Thyroid gland (tissue), 4 donors: Measurements from ENCODE around the gene RNF227.

Experiments
- POLR2A ChIP-seq, 2 donors: fragments of 450-650 bp; IDR thresholded peaks; one replicate each; pipeline ENCODE4 v1.6.1; 2017; ENCODE audit warnings: antibody characterized with exemption in 2 of 2, mild to moderate bottlenecking in 2 of 2, moderate library complexity in 1 of 2
- TF ChIP-seq, protein P1 (sequence below), 6 experiments: fragments of 200-600 bp in 3 of 6; fragments of 450-650 bp in 3 of 6; sonication (generic) in 3 of 6; IDR thresholded peaks; one replicate each; pipeline ENCODE4 v1.5.1; 2016 to 2019; ENCODE audit warnings: antibody characterized with exemption in 6 of 6, mild to moderate bottlenecking in 2 of 6, inconsistent platforms in 1 of 6, moderate library complexity in 1 of 6

GRCh38 chr17:7959503-7960253 is 43.6 kb upstream of the RNF227 start:
- TF ChIP-seq, protein P1, sequence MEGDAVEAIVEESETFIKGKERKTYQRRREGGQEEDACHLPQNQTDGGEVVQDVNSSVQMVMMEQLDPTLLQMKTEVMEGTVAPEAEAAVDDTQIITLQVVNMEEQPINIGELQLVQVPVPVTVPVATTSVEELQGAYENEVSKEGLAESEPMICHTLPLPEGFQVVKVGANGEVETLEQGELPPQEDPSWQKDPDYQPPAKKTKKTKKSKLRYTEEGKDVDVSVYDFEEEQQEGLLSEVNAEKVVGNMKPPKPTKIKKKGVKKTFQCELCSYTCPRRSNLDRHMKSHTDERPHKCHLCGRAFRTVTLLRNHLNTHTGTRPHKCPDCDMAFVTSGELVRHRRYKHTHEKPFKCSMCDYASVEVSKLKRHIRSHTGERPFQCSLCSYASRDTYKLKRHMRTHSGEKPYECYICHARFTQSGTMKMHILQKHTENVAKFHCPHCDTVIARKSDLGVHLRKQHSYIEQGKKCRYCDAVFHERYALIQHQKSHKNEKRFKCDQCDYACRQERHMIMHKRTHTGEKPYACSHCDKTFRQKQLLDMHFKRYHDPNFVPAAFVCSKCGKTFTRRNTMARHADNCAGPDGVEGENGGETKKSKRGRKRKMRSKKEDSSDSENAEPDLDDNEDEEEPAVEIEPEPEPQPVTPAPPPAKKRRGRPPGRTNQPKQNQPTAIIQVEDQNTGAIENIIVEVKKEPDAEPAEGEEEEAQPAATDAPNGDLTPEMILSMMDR (IDR thresholded peaks at IDR 0.05): no peak
- TF ChIP-seq POLR2A (IDR thresholded peaks at IDR 0.05): no peak
